Endothelial cell of umbilical vein (primary cell): Measurements from ENCODE around the gene C6orf89. TPM values are rescaled to one million over a fixed set of nuclear protein-coding genes. Genes with fewer than 3 reads are reported as not detected.

Experiments
- BruUV-seq: library from RNA; stranded (reverse); fragments of 400-500 nt; replicated peaks from 2 replicates; lab custom pipeline; 2021; lab: Mats Ljungman, UMichigan
- CTCF ChIA-PET: fragments of 300-600, 350-600 bp; sonication (Branson Sonifier 250); formaldehyde crosslinking; loops from one replicate; lab custom pipeline; 2021; ENCODE audit warnings: antibody characterized with exemption, inconsistent platforms; lab: Charles Lee
- POLR2A ChIA-PET: fragments of 300-600, 350-600 bp; sonication (Branson Sonifier 250); formaldehyde crosslinking; loops from one replicate; lab custom pipeline; 2021; ENCODE audit warnings: antibody characterized with exemption, inconsistent platforms; lab: Charles Lee
- DNase-seq: peaks from one replicate; pipeline ENCODE4 v3.0.0-alpha.2; 2011; ENCODE audit warnings: low read depth, low spot score
- FAIRE-seq: peaks from 2 replicates; lab custom pipeline; 2011; peaks lifted over from hg19 to GRCh38; lab: Jason Lieb, UNC
- H2AFZ ChIP-seq: 2 replicates; pipeline ENCODE4 v1.6.0; 2012; ENCODE audit warnings: low read depth, low read length, control low read depth, inconsistent platforms
- H3K27ac ChIP-seq: 2 replicates; pipeline ENCODE4 v1.5.1; 2011; ENCODE audit warnings: low read depth, mild to moderate bottlenecking, control low read depth, low read length, moderate library complexity; ENCODE audit not compliant: insufficient read depth
- H3K27me3 ChIP-seq, 2 experiments: 2 replicates each; pipeline versions ENCODE4 v1.6.0 to v1.6.1; 2011; ENCODE audit warnings: low read length in 2 of 2, mixed read lengths in 1 of 2; ENCODE audit not compliant: control insufficient read depth in 2 of 2, insufficient read depth in 2 of 2
- H3K36me3 ChIP-seq, 2 experiments: 2 replicates in 1 of 2; 3 replicates in 1 of 2; pipeline ENCODE4 v1.5.1; 2011; ENCODE audit warnings: low read length in 2 of 2, mild to moderate bottlenecking in 1 of 2, moderate library complexity in 1 of 2; ENCODE audit not compliant: control insufficient read depth in 2 of 2, insufficient read depth in 2 of 2; ENCODE audit errors: extremely low read depth in 1 of 2
- H3K4me1 ChIP-seq: 3 replicates; pipeline ENCODE4 v1.5.1; 2011; ENCODE audit warnings: mild to moderate bottlenecking, low read length; ENCODE audit not compliant: control insufficient read depth, insufficient read depth; ENCODE audit errors: extremely low read depth
- H3K4me2 ChIP-seq: 2 replicates; pipeline ENCODE4 v1.6.1; 2011; ENCODE audit warnings: low read length, control low read depth, mixed read lengths; ENCODE audit not compliant: insufficient read depth
- H3K4me3 ChIP-seq, 3 experiments: fragments of 200-600 bp in 1 of 3; sonication (generic), shearing (Covaris generic) in 1 of 3; replicated peaks in 1 of 3; 2 replicates each; pipeline ENCODE4 v1.5.1; 2011 to 2016; ENCODE audit warnings: control low read depth in 3 of 3, low read length in 3 of 3, mild to moderate bottlenecking in 2 of 3, inconsistent platforms in 1 of 3, low read depth in 1 of 3, moderate library complexity in 1 of 3; ENCODE audit not compliant: insufficient read depth in 1 of 3
- H3K79me2 ChIP-seq: 2 replicates; pipeline ENCODE4 v1.6.0; 2012; ENCODE audit warnings: low read length, inconsistent platforms; ENCODE audit not compliant: control insufficient read depth, insufficient read depth
- H3K9ac ChIP-seq: replicated peaks from 2 replicates; pipeline ENCODE3; 2011; ENCODE audit warnings: low read length, control low read depth; ENCODE audit not compliant: insufficient read depth; ENCODE audit errors: extremely low read depth
- H3K9me1 ChIP-seq: replicated peaks from 3 replicates; pipeline ENCODE4 v1.6.0; 2011; ENCODE audit warnings: mild to moderate bottlenecking, low read length; ENCODE audit not compliant: control insufficient read depth, insufficient read depth; ENCODE audit errors: extremely low read depth
- H3K9me3 ChIP-seq: replicated peaks from 2 replicates; pipeline ENCODE4 v1.5.1; 2012; ENCODE audit warnings: low read length, inconsistent platforms; ENCODE audit not compliant: control insufficient read depth, insufficient read depth
- H4K20me1 ChIP-seq: replicated peaks from 2 replicates; pipeline ENCODE3; 2011; ENCODE audit warnings: mild to moderate bottlenecking, low read length; ENCODE audit not compliant: control insufficient read depth, insufficient read depth; ENCODE audit errors: extremely low read depth
- FOS ChIP-seq: IDR thresholded peaks from 2 replicates; pipeline ENCODE4 v1.6.1; 2011; ENCODE audit warnings: mild to moderate bottlenecking, low read length, moderate library complexity, borderline replicate concordance; ENCODE audit not compliant: insufficient read depth
- JUN ChIP-seq: IDR thresholded peaks from 2 replicates; pipeline ENCODE4 v1.6.1; 2011; ENCODE audit warnings: borderline replicate concordance, low read depth; ENCODE audit not compliant: insufficient read length, insufficient read depth
- MYC ChIP-seq: IDR thresholded peaks from one replicate; pipeline ENCODE4 v1.6.1; 2011; ENCODE audit warnings: mild to moderate bottlenecking, low read depth, low read length
- POLR2A ChIP-seq: IDR thresholded peaks from 2 replicates; pipeline ENCODE4 v1.6.1; 2012; ENCODE audit warnings: low read depth, mild to moderate bottlenecking, control low read depth, low read length
- POLR2AphosphoS5 ChIP-seq: IDR thresholded peaks from 2 replicates; pipeline ENCODE4 v1.6.1; 2012; ENCODE audit warnings: low read depth, mild to moderate bottlenecking, control low read depth, low read length, moderate library complexity; ENCODE audit not compliant: insufficient read depth
- dilution Hi-C: fragments of 300-500 bp; cut with MboI; formaldehyde crosslinking; loops from one replicate; pipeline ENCODE4 v1.15.0; 2019; ENCODE audit warnings: low sequenced_read_pairs; ENCODE audit not compliant: extremely low pct_ligation_motif_present
- intact Hi-C: fragments of 100-400 bp; cut with micrococcal nuclease; formaldehyde crosslinking; loops from one replicate; pipeline ENCODE4 v1.10.0; 2022
- polyA plus RNA-seq, 4 experiments: library from polyadenylated mRNA; depleted of rRNA in 3 of 4; stranded (reverse) in 3 of 4; unstranded in 1 of 4; fragments of >200 nt; gene quantifications; 2 replicates each; pipeline versions ENCODE4 v1.2.1 to v1.2.3, GENCODE V29; 2011 to 2012; ENCODE audit warnings: missing spikeins in 1 of 4
- total RNA-seq: library from RNA; stranded (reverse); gene quantifications from 2 replicates; pipeline ENCODE4 v1.2.3, GENCODE V29; 2021
- TF ChIP-seq, protein P1 (sequence below), 2 donors: IDR thresholded peaks; 1 replicate in 1 of 2; 2 replicates in 1 of 2; pipeline ENCODE4 v1.5.1; 2011; ENCODE audit warnings: low read length in 2 of 2, mild to moderate bottlenecking in 2 of 2, moderate library complexity in 2 of 2, control low read depth in 1 of 2, inconsistent platforms in 1 of 2, low read depth in 1 of 2; ENCODE audit not compliant: insufficient read depth in 1 of 2; ENCODE audit errors: extremely low read depth in 1 of 2

Gene C6orf89
- total and polyA plus RNA-seq, 2 donors (not counting 3 experiments of a cell fraction or from before 2014, with no cell fraction given): 18.2 to 34.0 TPM

DNA sequence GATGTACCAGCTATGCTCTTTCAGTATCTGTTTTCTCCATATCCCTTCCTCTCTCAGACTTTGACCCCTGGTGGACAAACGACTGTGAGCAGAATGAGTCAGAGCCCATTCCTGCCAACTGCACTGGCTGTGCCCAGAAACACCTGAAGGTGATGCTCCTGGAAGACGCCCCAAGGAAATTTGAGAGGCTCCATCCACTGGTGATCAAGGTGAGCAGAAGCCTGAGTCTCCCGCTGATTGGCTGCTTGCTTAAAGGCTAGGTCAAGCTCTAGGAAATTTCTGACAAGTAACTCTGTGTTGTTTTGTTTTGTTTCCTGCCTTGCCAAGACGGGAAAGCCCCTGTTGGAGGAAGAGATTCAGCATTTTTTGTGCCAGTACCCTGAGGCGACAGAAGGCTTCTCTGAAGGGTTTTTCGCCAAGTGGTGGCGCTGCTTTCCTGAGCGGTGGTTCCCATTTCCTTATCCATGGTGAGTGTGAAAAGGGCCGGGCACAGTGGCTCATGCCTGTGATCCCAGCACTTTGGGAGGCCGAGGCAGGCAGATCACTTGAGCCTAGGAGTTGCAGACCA, 28.6 kb downstream of the C6orf89 start:
- dilution Hi-C loops: no loop called here
- Histone ChIP-seq H4K20me1 (no peaks in the 10 kb centered on the region), H3K4me2 (no peak overlapping the region), H3K27ac (peak overlapping the region; percentile 47), H3K9ac (no peak overlapping the region), H3K4me1 (peaks cover 8% of the 10 kb centered on the region), H3K9me1 (no peaks in the 10 kb centered on the region), H3K27me3 (no peaks in the 10 kb centered on the region), H2AFZ (no peak overlapping the region), H3K79me2 (no peaks in the 10 kb centered on the region), H3K36me3 (peaks cover 0 to 5% of the 10 kb centered on the region in 2 experiments), H3K4me3 (no peak overlapping the region), H3K9me3 (no peaks in the 10 kb centered on the region)
- ChIA-PET CTCF (interaction anchor here (0.6 to 4.7 kb wide), 30 partner anchors 9 to 296 kb away, joined by 3 to 84 read pairs (median 4); partner anchors contain the start of genes C6orf89, MTCH1, PI16 and PPIL1), POLR2A (interaction anchor here (1.3 kb wide), 1 partner anchor 72 kb away, joined by 3 read pairs; the partner anchor contains the start of gene MTCH1)
- FAIRE-seq: peak; percentile 78
- no TSS peak for BruUV-seq
- intact Hi-C loops: loop anchor here (1.0 kb wide), 2 partner anchors 104 to 148 kb away; no protein-coding TSS in a partner anchor
- TF ChIP-seq MYC: no peak
- TF ChIP-seq, protein P1, sequence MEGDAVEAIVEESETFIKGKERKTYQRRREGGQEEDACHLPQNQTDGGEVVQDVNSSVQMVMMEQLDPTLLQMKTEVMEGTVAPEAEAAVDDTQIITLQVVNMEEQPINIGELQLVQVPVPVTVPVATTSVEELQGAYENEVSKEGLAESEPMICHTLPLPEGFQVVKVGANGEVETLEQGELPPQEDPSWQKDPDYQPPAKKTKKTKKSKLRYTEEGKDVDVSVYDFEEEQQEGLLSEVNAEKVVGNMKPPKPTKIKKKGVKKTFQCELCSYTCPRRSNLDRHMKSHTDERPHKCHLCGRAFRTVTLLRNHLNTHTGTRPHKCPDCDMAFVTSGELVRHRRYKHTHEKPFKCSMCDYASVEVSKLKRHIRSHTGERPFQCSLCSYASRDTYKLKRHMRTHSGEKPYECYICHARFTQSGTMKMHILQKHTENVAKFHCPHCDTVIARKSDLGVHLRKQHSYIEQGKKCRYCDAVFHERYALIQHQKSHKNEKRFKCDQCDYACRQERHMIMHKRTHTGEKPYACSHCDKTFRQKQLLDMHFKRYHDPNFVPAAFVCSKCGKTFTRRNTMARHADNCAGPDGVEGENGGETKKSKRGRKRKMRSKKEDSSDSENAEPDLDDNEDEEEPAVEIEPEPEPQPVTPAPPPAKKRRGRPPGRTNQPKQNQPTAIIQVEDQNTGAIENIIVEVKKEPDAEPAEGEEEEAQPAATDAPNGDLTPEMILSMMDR (IDR thresholded peaks at IDR 0.05; ENCODE audit: extremely low read depth in 1 of 2, insufficient read depth in 1 of 2, low read depth in 1 of 2, low read length in 2 of 2): peak; percentile 19 to 34
- no peak for TF ChIP-seq POLR2AphosphoS5
- TF ChIP-seq POLR2A: no peak
- no peak for TF ChIP-seq FOS
- DNase-seq: peak; percentile 75

DNA sequence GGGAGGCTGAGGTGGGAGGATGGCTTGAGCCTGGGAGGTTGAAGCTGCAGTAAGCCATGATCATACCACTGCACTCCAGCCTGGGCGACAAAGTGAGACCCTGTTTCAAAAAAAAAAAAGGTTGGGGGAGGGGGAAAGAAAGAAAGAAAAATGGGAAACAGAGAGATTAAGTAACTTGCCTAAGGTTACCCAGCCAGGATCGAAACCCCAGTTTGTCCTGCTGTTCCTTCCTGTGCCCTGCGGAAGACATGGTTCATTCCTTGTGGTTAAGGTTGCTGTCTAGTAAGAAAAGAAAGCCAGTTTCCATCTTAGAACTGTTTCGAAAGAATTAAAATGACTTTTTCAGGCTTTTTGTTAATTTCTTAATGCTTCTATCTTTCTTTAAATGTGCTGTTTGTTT, 29.8 kb downstream of the C6orf89 start:
- DNase-seq (no peak), FAIRE-seq (no peak)
- TF ChIP-seq FOS (no peak), JUN (no peak)
- Histone ChIP-seq H2AFZ (no peak overlapping the region), H3K9ac (no peak overlapping the region), H3K4me2 (no peak overlapping the region), H3K4me3 (no peak overlapping the region), H4K20me1 (no peaks in the 10 kb centered on the region), H3K79me2 (no peaks in the 10 kb centered on the region), H3K9me1 (no peaks in the 10 kb centered on the region), H3K27ac (no peak overlapping the region), H3K36me3 (peaks cover 2 to 5% of the 10 kb centered on the region in 2 experiments), H3K27me3 (no peaks in the 10 kb centered on the region), H3K4me1 (peaks cover 8% of the 10 kb centered on the region), H3K9me3 (no peaks in the 10 kb centered on the region)
- CTCF ChIA-PET: interaction anchor here (1.1 to 4.7 kb wide), 3 partner anchors 64 to 149 kb away, joined by 5 to 84 read pairs (median 46); no protein-coding TSS in a partner anchor
- dilution Hi-C loops: no loop called here
- no TSS peak for BruUV-seq
- POLR2A ChIA-PET: no interaction called here
- intact Hi-C loops: no loop called here
